ENCODE results near the gene DCAF7. TPM values are rescaled to one million over a fixed set of nuclear protein-coding genes. Genes with fewer than 3 reads are reported as not detected.

Gene DCAF7
- total RNA-seq, 1 experiment from 2014 or later = 52.9 TPM

DNA sequence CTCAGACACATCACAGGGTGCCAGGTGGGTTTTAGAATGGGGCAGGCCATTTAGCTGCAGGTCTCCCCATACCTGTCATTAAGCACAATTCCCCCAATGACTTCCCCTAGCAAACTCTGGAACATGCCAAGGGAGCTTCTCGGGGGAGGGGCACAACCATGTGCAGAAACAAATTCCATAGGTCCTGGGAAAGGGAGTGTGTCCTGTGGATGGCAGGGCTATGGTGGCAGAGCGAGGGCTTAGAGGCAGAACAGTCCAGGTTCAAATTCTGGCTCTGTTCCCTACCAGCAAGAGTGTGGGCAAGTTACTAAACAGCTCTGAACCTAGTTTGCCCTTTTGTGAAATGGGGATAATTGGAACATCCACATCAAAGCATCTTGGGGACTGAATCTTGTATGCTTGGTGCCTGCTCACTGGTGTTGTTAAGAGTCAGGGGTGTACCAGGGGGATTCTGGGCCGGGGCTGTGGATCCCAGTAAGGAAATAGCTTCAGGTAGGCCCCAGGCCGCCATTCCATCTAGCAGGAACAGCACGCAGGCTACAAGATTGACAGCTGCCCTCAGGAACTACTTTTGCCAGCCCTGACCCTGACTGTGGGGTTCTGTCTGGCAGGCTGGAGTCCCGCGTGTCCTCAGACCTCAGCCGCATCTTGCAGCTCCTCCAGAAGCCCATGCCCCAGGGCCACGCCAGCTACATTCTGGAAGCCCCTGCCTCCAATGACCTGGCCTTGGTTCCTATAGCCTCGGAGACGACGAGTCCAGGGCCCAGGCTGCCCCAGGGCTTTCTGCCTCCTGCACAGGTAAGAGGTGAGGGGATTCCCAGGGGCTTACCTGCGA lies 5.6 kb upstream of the DCAF7 start:
- no peak for DNase-seq (ENCODE audit: low read depth)

DNA sequence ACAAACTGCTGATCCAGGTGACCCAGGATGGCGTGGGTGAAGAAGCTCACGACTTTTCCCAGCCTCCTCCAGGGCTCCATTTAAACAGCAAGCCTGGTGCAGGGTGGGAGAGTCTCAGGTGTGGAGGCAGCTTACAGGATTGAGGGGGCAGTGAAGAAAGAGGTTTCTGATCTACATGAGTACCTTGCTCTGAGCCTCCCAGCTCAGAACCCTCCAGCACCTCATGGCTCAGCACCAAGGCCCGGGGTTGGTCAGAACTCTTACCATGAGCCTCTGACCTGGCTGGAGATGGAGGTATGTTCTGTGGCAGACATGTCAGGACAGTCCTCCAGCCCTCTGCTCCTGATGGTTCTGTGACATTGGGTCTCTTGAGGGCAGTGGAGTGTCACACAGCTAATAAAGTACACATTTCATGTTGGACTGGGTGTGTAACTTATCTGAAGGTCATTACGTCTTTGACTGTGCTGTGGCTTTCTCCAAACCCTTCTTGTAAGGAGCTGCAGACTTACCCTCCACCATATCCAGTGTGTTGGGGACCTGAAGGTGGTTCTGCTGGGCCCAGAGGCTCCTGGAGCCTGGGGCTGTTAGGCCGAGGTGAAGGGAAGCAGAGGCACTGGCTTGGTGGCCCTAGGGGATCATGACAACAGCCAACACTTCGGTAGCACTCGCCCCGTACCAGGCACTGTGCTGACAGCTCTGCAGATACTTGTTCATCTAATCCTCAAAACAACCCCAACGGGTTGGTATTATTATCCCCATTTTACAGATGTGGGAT lies 3.8 kb upstream of the DCAF7 start:
- no peak for DNase-seq (ENCODE audit: low read depth)

DNA sequence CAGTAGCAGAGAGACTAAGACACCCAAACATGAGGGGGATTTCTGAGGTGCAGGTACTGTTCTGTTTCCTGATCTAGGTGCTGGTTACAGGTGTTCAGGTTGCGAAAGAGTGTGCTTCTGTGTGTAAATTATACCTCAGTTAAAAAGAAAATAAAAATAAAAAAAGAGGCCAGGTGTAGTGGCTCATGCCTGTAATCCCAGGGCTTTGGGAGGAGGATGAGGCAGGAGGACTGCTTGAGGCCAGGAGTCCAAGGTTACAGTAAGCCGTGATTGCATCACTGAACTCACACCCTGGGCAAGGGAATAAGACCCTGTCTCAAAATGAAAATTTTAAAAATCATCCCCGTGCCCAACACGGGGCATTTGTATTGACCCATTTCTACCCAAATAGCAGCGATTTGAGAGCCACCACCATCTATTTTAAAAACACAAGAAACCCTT lies 3.2 kb upstream of the DCAF7 start:
- no peak for DNase-seq (ENCODE audit: low read depth)

DNA sequence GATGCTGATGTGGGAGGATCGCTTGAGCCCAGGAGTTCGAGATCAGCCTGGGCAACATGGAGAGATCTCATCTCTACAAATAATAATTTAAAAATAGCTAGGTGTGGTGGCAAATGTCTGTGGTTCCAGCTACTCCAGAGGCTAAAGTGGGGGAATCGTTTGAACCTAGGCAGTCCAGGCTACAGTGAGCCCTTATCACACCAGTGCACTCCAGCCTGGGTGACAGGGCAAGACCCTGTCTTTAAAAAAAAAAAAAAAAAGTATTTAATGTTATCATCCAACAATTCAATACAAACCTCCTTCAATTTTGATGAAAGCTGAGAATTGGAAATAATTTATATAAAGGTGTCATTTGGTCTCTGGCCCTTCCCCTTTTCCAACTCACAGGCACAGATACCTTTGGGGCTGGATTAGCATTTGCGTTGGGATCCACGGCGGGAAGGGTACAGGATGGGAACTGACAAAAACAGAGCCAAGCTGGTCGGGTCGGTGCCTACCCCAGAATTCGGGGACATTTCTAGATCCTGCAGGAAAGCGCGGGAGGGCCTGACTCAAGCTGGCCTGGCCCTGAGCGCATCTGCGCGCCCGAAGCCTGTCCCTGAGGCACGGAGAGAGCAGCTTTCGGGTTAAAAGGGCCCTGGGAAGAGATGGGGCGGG lies 860 bp upstream of the DCAF7 start:
- DNase-seq (ENCODE audit: low read depth) = no peak

DNA sequence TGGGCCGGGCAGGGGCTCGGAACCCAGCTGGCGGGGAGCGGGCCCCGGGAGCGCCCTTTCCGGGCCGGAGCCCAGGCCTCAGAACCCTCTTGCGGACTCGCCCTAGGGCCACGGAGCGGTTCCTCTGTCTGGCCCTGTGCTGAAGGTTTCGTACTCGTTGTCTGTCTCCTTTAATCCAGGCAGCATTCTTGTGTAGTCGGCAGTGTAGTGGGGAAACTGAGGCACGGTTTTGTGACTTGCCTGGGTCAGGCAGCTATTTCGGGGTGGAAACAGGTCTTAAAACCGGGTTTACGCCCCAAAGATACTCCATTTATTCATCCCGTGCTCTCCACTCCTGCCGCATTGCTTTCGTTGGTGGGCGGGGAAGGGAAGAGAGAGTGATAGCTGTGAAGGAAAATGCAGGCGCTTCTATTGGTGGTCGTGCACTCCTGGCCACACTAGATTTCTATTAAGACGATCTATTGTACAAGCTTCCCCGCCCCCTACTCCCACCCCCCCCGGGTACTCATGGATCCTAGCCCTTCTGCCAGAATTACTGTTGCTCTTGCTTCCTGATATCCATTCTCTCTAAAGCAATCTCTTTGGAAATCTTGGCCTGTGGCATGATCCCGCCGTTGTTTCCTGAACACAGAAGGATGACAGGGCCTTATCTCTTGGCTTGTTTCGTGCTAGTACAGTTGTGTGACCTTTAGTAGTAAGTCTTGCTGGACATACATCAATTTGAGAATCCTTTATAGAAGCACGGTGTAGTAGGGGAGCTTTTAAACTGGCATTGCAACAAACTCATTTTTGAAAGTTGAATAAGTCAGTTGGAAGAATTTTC lies 751 bp downstream of the DCAF7 start:
- DNase-seq (ENCODE audit: low read depth) = peak; percentile 49

DNA sequence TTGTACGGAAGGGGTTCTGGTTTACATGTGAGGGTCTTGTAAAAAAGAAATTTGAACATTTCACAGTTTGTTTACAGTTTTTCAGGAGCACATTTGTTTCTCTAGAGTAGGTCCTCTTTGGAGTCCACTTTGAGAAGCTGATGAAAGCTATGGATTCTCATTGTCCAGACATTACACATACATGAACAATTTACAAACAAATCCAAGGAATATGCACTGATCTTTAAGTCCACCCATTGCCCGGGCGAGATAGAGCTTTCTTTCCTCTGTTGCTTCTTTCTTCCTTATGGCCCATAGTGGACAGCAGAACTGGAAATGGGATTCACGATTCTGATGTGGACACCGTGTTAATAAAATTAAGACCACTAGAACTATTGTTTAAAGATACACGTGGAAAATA lies 1.9 kb downstream of the DCAF7 start:
- DNase-seq (ENCODE audit: low read depth) = no peak

DNA sequence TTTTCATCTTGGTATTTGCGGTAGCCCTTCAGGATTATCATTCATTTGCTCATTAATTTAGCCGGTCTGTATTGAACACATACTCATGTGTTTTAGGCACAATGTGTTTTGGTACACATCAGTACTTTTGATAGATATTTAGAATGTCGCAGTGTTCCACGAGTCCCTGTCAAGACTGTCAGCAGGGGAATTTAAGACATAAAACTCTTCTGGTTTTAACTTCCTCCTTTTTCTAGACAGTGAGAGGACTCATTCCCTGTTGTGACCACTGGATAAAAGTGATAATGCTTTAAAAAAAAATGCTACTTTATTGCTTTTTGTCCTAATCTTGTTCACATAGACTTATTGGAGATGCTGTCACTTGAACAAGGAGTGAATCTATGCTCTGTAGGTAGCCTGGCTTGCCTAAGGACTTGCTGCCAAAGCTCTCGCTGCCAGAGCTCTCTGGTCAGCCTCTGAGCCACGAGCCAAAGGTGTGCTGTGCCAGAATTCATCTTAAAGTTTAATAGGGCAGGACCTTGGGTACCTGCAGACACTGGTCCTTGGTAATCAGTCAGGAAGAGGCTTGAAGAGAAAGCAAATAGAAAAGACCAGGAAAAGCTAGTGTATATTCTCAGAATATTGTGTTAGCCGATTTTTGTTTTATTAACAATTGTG lies 5.4 kb downstream of the DCAF7 start:
- DNase-seq (ENCODE audit: low read depth) = no peak

DNA sequence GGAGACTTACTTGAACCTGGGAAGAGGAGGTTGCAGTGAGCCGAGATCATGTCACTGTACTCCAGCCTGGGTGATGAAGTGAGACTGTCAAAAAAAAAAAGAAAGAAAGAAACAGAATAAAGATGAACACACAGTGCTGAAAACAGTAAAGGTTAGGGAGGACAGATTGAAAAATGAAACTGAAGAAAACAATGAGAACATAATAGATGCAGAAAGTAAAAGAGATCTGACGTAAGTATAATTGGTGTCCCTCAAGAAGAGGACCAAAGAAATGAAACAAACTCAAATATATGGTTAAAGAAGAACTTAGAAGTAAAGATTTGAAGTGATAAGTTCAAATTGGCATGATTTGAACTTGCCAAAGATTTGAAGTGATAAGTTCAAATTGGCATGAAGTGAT lies 7.1 kb downstream of the DCAF7 start:
- DNase-seq (ENCODE audit: low read depth) = no peak

DNA sequence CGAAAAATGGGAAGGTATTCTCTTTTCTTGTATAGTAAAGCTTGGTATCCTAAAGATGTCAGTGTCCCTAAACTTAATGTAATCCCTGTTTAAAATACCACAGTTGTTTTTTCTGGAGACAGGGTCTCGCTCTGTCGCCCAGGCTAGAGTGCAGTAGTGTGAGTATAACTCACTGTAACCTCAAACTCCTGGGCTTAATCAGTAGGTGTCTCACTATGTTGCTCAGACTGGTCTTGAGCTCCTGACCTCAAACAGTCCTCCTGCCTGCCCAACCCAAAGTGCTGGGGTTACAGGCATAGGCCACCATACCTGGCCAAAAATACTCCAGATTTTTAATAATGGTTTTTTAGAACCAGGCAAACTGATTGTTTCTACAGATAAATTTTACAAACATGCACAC lies 8.2 kb downstream of the DCAF7 start:
- no peak for DNase-seq (ENCODE audit: low read depth)

DNA sequence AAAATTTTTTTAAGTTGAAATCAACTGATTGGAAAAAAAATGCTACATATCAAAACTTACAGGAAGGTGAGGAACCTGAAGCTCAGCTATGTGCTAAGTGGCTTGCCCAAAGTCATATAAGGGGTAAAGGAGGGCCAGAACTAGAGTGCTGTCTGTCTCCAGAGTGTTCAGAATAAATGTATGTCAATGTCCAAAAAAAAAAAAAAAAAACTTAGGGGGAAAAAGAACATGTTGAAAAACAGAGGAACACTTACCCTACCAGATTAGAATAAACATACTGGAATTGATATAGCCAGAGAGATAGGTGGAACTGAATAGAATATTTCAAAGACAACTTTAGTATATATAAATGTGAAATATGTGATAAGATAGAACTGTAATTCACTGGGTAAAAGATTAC lies 11.5 kb downstream of the DCAF7 start:
- no peak for DNase-seq (ENCODE audit: low read depth)

DNA sequence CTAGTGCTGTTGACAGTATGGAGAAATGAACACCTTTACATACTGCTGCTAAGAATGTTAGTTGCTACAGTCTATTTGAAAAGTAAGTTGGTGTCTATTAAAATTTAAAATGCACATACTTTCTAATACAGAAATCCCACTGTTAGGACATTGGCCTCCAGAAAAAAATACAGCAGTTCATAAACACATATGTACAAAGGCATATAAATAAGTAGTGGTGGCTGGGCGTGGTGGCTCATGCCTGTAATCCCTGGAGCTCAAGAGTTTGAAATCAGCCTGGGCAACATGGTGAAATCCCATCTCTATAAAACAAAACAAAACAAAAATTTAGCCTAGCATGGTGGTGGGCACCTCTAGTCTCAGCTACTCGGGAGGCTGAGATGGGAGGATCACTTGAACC lies 13.1 kb downstream of the DCAF7 start:
- no peak for DNase-seq (ENCODE audit: low read depth)

DNA sequence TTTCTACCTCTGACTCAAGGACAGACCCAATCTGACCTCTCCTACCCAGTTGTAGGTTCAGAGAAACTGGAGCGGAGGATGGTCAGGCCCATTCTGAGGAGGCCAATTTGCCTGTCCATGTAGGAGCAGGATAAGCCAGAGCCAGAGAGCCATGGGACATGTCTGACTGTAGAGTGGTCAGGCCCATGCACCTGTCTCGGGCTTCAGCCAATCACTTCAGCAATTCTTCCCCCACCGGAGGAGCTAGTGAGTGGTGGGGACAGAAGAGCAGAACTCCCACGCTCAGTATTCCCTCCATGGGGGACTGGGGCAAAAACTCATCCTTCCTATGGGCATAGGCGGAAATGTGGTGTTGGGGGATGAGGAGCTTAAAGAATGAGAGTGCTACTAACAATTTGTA lies 14.3 kb downstream of the DCAF7 start:
- DNase-seq (ENCODE audit: low read depth) = no peak

DNA sequence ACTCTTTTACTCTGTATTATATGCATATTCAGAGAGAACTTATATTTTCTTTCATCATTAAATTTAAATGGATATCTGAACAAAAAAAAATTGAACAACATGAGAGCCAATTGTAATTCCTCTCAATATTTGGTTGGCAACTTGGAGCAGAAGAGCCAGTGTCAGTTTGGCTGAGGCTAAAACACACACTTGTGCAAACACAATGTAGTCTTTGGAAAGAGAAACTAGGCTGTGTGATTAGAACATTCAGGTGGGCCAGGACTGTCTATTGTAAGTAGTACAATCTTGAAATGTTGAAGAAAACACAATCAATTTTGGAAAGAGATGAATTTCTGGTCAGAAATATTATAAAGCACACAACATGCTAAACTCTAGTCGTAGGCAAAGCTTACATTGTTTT lies 17.0 kb downstream of the DCAF7 start:
- DNase-seq (ENCODE audit: low read depth) = no peak

DNA sequence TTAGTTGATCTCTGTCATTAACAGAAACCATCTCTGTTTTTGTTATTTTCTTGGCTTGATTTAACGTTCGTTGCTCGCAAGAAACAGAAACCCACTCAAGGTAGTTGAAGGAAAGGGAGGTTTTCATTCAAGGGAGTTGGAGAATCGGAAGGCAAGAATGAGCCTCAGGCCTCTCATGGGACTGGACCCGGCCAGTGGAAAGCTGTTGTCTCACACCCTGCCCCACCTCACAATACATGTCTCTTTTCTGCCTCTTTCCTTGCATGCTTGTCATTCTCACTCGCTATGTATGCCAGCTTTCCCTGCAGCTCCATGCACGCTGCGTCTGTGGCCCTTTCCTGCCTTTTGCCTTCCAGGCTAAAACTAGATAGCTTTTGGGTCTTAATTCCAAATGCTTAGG lies 18.3 kb downstream of the DCAF7 start:
- DNase-seq (ENCODE audit: low read depth) = no peak

DNA sequence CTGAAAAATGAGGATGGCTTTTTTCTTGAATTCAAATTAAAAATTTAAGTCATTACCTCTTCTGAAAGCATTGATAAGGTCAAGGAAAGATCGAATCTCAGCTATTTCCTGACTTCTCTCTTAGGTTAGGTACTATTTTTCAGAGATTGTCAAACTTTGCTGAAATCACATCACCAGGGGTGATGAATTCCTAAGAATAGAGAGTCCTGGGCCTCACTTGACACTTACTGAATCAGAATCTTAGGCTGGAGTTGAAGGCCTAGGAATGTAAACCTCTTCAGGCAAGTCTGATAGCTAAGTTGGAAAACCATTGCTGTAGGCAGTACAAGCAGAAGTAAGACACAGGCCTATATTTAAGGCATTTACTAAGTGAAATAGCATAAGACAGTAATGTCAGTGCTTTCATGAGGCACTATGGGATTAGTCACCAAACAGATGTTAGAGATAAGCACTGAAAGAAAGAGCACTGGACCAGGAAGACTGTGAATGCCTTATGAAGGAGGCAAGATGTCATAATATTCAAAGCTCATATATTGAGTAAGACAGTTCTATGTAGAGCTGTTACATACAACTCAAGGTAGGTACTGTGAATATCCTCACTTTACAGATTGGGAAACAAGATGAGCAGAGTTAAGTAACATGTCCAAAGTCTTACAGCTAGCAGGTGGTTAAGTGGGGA lies 21.5 kb downstream of the DCAF7 start:
- peak; percentile 65 for DNase-seq (ENCODE audit: low read depth)

DNA sequence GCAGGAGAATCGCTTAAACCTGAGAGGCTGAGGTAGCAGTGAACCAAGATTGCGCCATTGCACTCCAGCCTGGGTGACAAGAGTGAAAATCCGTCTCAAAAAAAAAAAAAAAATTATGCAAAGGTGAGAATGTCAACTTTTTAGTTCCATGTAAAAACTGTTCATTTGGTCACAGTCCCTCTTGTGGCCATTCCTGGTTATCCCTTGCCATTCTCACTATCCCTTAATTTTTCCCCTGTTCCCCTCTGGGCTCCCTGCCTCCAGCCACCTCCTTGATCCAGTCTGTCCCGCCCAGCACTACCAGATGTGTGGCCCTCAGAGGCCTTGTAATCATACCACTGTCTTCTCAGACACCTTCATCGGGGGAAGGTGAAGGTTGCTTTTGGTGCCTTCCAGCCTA lies 23.4 kb downstream of the DCAF7 start:
- no peak for DNase-seq (ENCODE audit: low read depth)

DNA sequence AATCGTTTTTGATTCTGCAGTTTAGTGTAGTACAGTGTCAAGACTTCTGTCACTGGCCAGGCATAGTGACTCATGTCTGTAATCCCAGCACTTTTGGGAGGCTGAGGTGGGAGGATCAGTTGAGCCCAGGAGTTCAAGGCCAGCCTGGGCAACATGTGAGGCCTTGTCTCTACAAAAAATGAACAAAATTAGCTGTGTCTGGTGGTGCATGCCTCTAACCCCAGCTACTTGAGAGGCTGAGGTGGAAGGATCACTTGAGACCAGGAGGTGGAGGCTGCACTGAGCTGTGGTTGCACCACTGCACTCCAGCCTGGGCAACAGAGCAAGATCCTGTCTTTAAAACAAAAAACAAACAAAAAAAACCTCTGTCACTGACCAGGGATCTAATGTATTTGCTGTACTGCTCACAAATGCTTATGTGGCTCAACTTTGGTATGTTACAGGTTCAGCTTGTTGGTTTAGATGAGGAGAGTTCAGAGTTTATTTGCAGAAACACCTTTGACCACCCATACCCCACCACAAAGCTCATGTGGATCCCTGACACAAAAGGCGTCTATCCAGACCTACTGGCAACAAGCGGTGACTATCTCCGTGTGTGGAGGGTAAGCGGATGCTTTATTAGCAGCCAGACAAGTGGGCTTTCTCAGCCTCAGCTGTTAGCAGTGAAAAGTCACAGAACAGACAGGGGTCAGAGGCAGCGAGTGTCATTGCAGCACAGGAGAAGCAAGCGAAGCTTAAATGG lies 27.9 kb downstream of the DCAF7 start:
- no peak for DNase-seq (ENCODE audit: low read depth)

DNA sequence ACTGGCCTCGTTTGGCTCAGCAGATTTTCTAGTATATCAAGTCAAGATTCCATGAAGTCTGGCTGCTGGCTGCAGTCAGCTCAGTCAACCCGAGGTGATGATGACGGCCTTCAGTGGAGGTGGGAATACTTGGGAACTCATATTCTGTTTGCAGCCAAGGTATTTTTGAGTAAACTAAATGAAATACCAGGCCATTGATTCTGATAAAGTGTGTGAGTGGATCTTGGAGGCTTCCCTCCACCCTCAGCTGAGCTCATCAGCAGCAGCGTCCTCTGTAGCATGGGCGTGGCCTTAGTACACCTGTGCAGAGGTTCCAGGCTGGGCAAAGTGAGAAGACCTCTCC lies 28.5 kb downstream of the DCAF7 start:
- no peak for DNase-seq (ENCODE audit: low read depth)

DNA sequence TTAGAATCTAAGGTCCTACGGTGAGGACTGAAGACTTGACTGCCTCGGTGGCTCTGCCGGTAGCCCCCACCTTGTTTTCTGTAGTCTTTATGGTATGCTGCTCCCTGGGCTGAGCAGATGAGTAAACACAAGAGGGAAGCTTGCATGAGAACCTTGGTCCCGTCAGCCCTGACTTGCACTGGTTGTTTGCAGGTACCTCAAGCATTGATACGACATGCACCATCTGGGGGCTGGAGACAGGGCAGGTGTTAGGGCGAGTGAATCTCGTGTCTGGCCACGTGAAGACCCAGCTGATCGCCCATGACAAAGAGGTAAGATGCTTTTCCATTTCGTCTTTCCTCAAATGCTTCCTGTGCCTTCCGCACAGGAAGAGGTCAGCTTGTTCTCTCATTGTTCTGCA lies 29.4 kb downstream of the DCAF7 start:
- no peak for DNase-seq (ENCODE audit: low read depth)

DNA sequence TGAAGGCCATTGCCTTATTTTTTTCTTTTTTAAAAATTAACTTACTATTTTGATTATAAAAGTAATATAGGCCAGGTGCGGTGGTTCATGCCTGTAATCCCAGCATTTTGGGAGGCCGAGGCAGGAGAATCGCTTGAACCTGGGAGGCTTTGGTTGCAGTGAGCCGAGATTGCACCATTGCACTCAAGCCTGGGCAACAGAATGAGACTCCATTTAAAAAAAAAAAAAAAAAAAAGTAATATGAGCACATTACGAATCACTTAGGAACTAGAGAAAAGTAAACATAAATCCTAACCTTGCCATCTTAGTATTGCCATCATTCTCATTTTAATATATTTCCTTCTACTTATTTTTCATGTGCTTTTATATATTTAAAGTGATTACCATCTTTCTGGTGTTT lies 37.5 kb downstream of the DCAF7 start:
- DNase-seq (ENCODE audit: low read depth) = no peak

Measured in M059J (cell line).